NOMO-1 treated with DMSO at 0.1 percent for 48 hours (cell line): ENCODE measurements around the gene IRF4.

Experiments
- DNase-seq: peaks from one replicate; lab custom pipeline; 2025; ENCODE audit not compliant: unreplicated experiment; lab: John Stamatoyannopoulos, UW

Gene IRF4

DNA sequence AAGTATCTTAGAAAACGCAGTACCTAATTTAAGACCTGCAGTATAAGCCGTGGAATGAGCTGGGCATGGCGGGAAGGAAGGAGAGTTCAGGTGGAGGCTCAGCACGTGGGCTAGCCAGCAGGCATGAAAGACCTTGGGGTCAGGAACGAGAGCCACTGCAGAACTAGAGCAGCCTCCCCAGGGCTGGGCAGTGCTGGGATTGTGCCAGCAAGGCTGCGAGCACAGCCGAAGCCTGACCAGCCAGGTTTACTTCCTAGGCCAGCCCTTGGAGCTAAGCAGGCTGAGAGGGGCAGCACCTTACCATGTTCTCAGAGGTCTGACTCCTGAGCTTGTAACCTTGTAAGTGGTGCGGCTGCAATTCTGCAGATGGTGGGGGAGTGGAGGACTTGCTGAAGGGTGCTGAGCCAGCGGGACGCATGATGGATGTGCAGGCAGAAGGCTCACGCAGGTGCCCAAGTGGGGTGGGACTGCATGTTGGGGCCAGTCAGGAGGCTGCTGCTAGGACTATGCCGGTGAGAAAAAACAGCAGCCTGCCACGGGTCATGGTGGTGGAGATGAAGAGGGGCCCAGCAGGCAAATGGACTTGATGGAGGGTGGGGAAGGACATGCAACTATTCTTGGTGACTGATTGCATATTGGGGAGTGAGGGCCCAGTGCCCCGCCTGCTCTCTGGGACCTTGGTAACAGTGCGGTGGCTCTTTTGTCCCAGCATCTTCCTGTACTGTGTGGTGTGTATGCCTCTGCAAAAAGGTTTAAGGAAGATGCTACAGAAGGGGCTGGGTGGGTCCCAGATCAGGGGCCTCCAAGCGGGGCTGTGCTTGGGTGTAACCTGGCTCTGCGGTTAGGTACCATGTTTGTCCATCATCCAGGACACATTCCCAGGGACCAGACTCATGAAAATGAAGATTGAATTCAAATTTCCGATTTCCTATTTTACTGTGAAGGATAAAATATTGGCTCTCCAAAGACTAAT lies 37.6 kb upstream of the IRF4 start:
- no peak for DNase-seq

DNA sequence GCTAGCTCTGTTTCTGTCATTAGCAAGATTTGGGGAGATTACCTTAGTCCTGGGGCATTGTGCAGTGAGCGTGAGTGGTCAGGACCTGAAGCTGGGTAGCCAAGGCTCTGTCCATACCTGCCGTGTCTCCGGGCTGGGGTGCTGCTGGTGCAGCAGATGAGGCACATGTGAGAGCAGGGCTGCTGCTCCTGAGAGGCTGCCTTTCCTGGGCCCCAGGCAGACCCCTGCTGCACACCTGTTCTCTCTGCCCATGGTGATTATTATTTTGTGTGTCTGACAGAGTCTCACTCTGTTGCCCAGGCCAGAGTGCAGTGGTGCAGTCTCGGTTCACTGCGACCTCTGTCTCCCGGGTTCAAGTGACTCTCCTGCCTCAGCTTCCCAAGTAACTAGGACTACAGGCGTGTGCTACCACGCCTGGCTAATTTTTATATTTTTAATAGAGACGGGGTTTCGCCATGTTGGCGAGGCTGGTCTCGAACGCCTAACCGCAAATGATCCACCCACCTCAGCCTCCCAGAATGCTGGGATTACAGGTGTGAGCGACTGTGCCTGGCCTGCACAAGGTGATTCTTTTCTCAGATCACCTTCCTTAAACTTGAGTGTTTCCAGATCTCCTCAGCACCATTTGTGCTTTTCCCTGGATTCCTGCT lies 36.8 kb upstream of the IRF4 start:
- DNase-seq, result no peak

DNA sequence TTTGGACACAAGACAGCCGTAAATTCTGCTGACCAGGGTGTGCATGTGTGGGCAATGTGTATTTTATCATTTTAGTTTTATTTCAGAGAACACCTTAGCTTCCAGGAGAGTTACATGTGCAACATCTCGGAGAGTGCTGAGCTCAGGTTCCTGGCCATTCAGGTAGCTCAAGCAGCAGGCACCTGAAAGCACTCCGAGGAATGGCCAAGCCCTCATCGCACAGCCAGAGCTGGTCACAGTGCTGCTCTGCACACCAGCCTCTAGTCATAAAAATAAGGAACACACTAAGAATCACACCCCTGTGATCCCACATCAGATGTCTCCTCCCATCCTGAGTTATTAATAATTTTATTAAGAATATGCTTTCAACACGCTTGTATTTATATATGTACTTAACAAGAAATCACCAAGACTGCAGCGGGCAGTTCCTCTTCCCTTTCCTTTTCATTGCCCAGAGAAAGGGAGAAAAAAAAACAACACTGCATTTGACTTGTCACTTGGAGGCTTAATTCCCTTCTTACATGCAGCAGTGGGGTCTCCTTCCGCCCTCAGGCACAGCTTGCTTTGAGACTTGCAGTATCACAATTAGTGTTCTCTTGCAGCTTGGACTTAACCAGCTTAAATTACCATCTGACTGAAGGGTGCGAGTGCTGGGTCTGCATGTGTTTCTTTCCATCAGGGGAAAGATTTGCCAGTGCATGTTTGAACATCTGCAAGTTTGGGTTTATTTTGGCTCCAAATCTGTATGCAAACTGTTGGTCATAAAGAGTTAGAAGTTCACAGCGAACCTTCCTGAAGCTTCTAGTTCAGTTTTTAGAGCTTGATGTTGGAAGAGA lies 36.0 kb upstream of the IRF4 start:
- no peak for DNase-seq

DNA sequence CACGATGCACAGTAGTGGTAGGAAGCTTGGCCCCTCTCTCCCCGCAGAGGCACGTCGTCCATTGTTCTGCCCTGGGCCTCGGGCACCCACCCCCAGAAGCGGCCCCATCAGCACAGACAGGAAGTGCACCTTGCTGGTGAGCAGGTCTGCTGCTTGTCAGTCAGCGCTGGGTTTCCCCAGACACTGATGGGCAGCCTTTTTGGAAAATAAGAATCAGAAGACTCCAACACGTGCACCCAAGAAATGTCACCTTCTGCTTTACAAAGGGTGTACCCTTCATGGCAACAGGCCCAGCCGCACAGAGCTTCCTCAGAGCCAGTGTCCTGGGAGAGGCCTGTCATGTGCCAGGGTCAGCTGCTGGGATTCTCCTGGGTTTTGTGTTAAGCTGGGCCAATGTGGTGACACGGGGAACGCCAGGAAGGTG lies 34.7 kb upstream of the IRF4 start:
- no peak for DNase-seq

DNA sequence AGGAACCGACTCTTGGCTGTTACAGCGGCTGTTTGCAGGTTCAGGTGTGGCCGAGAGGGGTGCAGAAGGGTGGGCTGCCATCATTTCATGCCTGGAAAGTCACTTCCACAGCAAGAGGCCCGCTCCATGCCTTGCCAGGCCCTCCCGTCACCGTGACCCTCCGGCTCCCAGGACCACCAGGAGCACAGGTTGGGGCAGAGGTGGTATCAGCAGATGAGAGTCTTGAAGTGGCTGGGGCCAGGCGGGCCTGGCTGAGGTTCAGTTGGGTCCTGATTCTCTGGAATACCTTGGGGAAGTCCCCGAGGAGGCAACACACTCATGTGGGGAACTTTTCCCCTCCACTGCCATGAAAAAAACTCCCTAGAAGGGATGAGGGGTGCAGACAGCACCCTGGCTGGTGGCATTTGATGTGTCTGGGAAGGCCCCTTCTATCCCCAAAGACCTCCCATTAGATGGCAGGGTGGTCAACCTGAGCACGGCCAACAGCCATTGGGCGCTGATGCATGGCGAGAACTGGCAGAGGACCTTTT lies 34.2 kb upstream of the IRF4 start:
- no peak for DNase-seq

DNA sequence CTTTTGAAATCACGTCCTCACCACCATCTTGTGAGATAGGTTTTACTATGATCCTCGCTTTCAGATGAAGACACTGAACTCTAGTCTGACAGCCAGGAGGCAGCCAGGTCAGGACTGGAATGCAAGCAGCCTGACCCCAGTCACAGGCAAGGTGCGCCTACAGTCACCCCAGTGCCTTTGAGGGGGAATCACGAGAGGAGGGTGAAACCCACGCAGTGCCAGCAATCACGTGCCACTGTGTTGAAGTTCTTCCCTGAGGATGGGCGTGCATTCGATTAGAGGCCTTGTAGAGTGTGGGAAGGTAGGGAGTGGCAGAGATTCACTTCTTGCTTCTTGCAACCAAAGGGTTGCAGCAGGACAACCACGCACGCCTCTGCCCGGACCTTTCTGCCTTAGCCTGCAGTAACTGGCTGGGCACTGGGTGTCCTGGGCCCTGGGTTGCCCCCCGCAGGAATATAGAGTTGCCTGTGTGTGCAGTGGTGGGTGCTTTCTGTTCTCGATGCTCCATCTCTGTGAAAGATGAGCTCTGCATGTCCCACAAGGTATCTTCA lies 33.7 kb upstream of the IRF4 start:
- no peak for DNase-seq

DNA sequence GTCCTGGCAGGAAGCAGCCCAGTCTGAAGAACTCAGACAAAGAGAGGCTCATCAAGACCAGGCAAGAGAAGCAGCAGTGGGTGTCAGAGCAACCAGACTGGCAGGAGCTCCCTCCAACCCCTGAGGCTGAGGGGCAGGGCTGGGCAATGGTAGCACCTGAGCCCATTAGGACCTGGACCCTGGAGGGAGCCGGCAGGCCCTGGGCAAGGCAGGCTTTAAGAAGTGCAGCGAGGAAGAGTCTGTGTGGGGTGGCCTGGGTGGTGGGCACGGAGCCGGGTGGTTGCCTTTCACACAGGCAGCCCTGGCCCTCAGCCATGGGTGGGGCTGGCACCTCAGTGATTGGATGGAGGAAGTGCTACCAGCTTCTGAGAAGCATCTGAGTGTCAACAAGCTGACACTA lies 33.1 kb upstream of the IRF4 start:
- no peak for DNase-seq

DNA sequence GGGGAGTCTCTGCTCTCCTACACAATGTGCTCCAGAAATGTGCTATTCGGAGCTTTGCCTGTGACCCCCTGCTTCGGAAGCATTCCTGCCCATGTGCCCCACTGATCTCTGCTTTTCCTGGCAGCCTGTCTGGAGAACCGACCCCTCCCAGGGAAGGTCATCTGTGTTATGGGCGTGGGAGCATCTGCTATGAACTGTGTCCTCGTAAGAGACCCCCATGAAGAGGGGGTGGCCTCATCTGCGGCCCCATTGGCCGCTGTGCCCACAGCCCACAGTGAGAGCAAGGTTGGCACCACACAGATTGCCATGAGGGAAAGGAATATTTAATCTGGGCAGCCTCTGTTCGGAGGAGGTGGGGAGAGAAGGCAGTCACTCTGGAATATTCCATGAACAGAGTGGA lies 32.7 kb upstream of the IRF4 start:
- no peak for DNase-seq

DNA sequence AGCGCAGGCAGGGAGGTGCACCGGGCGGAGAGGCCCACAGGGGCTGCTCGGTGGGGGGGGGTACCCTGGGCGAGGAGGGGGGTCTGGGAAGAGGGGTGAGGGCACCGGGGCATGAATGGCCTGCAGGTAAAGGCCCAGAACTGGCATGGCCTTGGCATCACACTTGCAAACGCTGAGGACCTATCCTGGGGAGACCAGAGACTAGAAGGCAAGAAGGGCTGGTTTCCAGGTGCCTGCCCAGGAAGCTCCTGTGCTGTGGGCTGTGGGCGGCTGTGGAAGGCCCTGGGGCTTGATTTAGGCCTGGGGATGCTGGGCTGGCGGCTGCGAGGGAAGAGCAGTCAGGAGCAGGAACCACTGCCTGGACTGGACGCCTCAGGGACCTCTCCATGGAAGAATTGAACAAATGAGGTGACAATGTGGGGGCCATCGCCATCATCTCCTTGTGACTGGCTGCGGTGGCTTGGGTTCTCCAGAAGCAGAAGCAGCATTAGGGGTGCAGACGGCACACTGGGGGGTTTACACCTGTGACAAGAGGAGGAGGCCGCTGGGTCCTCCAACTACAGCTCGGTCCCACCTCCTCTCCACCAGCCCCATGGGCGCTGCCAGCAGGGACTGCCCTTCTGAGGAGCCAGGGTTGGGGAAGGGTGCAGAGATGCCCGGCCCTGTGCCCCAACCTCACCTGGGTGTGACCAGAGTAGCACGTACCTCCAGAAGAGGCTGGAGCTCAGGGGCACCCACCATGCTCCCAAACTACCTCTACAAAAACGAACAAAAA lies 32.1 kb upstream of the IRF4 start:
- DNase-seq, result no peak

DNA sequence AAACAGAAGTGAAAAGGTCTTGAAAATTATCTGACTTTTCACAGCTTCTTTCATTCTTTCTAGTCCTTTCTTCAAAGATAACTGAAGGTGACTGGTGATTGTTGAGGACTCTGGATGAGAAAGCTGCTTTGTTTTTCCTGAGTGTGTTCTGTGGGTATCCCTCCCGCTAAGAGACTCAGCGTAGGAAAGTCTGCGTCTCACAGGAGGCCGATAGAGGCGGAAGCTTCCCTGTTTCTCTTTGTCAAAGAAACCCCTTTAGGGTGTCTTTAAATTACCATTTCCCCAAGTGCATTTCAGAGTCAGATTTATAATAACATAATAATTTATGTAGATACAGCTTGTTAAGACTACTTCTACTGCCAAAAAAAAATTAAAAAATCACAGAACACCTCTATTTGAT lies 31.2 kb upstream of the IRF4 start:
- DNase-seq, result no peak

DNA sequence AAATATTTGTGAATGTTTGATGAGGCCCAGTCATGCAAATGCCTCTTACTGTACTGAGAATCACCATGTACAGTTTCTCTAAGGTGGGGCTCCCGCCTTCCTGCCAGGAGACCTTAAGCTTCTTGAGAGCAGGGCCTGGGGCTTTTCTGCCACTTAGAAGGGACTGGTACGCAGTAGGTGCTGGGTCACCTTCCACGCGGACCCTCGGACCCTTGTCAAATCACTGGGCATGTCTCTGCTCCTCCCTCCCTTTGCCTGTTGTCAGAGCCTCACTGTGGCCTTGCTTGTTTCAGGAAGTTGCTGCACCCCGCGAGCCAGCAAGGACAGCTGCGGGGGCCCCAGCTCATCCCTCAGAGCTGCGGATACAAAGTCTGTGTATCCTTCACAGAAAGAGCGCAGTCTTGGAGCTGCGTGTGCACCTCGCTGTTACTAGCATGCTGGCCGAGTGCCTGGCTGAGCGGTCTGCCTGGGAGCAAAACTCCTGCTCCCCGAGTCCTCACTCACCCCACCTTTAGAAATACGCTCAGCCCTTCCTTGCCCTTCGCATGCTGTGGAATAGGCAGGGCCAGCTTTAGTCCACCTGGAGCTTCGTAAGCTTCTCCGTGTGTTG lies 30.7 kb upstream of the IRF4 start:
- DNase-seq, result no peak

DNA sequence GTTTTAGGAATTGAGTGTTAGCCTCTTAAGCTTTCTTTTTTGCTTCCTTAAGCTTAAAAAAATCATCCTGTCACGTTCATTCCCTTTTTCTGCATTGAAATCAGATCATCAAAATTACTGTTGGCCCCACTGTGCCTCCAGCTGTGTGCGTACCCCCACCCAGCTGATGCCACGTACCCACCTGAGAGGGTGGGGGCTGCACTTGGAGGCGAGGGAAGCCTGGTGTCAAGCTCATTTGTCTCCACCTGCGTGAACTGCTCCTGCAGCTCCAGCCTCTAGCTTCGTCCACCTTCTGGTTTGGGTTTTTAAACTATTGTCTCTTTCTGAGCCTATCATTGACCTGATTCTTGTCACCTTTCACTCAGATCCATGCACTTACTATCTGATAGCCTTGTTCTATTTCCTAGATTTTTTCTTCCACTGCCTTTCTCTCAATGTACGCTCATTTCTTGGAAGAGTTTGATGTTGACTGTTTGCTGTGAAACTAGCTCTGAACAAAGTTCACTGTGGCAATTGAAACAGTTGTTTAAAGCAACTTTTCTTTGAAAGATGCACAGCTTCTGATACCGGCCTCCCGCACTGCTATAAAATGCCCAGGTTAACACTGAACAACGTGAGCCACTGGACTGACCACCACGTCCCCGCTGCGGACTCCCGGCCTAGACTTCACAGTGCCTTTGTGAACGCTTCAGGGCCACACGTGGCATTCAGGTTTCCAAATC lies 30.0 kb upstream of the IRF4 start:
- no peak for DNase-seq

DNA sequence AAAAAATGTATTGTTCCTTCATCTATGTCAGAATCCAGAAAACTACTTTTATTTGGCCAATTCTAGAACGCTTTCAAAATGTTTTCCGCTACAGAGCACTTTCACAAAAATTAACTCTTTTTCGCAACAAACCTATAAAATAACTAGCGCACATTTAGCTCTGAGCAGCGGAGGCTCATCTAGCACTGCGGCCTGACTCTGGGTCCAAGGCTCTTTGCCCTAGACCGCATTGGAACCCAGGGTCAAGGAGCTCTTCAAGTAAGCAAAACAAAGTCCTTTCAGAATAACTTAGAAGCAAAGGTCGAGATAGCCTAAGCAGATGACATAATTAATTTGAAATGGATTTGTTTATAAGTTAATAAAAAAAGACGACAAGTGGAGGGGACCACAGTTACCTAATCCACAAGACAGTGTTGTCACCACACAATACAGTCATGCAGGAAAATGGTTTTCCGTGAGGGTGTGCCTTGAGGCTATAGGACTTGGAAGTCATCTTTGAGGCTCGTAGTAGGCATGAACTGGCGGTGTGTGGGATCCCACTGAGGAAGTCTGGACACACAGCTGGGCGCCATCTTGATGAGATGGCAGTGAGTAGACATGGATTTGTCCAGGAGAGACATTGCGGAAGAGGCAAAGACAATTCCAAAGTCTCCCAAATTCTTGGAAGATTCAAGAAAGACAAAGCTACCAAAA lies 29.2 kb upstream of the IRF4 start:
- DNase-seq, result no peak

DNA sequence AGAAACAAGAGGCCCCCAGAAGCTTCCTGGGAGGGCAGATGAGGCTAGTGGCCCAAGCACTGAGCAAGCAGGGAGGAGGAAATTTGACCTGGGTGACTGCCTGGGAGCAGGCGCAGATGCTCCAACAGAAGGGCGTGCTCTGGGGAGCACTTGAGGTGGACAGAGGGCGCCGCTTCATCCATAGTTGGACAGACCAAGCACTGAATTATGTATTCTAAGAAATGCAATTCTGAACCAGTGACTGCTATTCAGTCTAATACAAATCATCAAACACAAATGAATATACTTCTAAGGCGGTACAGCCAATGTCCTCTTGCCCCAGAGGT lies 28.7 kb upstream of the IRF4 start:
- no peak for DNase-seq

DNA sequence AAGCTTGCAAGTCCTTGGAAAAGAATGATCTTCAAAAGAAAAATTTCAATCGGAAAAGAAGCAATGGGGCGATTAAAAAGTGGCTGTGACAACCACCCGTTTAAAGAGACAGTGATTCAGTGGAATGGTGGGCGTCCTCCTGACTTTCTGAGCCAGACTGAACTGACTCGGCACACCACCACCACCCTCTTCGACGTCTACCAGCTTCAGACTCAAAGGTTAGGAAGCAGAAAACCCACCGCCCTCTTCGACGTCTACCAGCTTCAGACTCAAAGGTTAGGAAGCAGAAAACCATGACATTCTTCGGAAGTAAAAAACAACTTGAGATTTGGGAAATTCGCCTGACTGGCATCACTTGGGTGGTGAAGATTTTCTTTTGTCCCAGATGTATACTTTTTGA lies 28.3 kb upstream of the IRF4 start:
- no peak for DNase-seq

DNA sequence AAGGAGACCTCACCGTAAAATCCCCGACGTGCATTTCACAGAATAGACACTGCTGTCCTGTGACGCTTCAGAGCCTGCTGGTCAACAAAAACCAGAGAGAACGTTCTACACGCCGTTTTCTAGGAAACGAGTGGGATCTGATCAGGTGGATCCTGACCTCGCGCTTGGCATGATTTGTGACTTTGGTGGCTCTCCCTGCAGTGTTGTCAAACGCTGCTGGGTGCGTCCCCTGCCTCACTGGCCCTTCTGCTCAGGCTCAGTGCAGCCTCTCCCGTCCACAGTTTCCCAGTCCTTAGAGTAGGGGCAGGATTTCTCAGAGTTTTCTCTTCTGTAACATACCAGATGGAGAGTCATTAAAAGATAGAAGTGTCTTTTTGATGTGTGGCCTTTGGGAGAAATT lies 27.6 kb upstream of the IRF4 start:
- DNase-seq, result no peak

DNA sequence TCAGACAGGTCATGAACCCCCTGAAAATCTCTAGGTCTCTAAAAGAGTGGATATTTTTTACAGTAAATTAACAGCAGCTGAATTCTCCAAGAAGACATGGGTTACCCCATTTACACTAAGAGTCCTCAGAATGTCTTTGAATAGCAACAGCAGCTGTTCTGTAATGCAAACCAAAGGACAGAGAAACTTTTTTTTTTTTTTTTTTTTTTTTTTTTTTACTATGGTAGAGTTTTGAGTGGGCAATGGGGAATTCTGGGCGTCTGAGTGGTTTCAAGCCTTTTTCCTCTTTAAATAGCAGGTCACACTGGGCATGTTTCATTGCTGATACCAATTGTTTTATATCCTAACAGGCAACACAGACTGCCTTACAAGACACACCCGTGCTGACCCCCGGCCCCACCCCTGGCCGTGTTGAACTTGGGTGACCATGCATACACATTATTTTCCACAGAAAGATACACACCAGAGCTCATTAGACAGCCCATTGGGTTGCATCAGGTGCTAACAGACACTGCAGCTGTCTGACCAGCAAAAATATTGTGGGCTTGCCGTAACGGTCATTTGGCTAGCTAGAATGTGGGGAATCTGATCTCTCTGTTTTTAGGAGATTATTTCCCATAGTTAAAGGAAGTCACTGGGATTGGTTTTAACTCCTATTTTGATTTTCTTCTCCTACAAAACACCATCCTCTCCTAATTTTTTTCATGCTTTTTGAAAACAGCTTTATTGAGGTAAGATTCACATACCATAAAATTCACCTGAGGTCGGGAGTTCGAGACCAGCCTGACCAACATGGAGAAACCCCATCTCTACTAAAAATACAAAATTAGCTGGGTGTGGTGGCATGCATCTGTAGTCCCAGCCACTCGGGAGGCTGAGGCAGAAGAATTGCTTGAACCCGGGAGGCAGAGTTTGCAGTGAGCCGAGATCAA lies 26.7 kb upstream of the IRF4 start:
- DNase-seq, result no peak

DNA sequence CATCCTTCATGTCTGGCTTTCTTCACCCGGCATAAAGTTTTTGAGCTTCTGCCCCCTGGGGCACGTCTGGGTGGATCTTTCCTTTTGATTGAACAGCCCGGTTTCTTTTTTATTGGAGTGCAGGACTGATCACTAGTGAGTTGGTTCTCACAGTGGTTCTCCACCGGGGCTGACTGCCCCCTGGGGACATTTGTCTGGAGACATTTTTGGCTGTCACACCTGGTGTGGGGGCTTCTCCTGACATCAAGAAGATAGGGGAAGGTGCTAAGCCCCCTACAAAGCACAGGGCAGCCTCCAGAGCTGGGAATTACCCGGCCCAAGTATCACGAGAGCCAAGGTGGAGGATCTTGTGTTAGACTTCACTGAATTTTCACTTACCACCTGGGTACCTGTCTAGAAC lies 25.7 kb upstream of the IRF4 start:
- DNase-seq, result no peak
